ENCODE measurements around the gene SMIM35. TPM values are rescaled to one million over a fixed set of nuclear protein-coding genes. Genes with fewer than 3 reads are reported as not detected.

SMIM35 gene
- total RNA-seq, 3 donors from 2014 or later (not counting 1 experiment from before 2014, with no cell fraction given), result 0.30 to 0.68 (median 0.33) TPM

GRCh38 chr11:118028626-118029025 lies 58.1 kb downstream of the SMIM35 start:
- Mint-ChIP-seq H3K4me1 (peaks cover 16 to 21% of the 10 kb centered on the region in 2 donors), H3K27ac (no peak overlapping the region), H3K9me3 (no peaks in the 10 kb centered on the region), H3K36me3 (no peaks in the 10 kb centered on the region), H3K4me3 (no peak overlapping the region), H3K27me3 (ENCODE audit: low read depth in 2 of 2) (no peaks in the 10 kb centered on the region)
- Histone ChIP-seq H3K4me3 (ENCODE audit: low read length) (no peak overlapping the region), H3K27me3 (ENCODE audit: control insufficient read depth, insufficient read depth, low read length) (no peaks in the 10 kb centered on the region), H3K9me3 (ENCODE audit: control insufficient read depth, insufficient read depth, low read length) (no peaks in the 10 kb centered on the region), H3K27ac (ENCODE audit: low read length) (no peak overlapping the region), H3K4me1 (ENCODE audit: control insufficient read depth, insufficient read depth, low read length) (no peaks in the 10 kb centered on the region), H3K36me3 (ENCODE audit: control insufficient read depth, insufficient read depth, low read length) (no peaks in the 10 kb centered on the region)
- DNase-seq, result no peak
- TF ChIP-seq CTCF (IDR thresholded peaks at IDR 0.05), result no peak
- 67% methylated on average over 3 of the region's 3 CpGs for WGBS (ENCODE audit: insufficient coverage)
- no peak for ATAC-seq
- intact Hi-C loops (cut with micrococcal nuclease), result no loop called here

DNA sequence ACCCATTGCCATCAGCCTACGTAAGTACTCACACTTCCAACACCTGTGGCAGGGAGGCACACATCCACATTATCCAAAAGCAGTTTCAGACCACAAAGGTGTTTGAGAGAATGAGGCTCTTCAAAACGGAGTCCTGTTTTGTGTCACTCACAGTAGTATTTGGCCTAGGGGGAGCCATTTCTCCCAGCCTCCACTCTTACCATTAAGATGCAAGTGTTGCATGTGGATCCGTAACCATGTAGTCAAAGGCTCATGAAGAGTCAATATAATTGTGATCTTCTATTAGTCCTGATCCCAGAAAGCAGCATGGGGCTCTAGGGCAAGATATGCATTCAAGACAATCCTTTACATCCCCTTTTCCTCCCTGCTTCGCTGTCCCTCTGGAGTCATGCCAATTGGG lies 59.1 kb downstream of the SMIM35 start:
- Mint-ChIP-seq H3K27me3 (ENCODE audit: low read depth in 2 of 2) (no peaks in the 10 kb centered on the region), H3K36me3 (no peaks in the 10 kb centered on the region), H3K9me3 (no peaks in the 10 kb centered on the region), H3K4me1 (peaks cover 16 to 21% of the 10 kb centered on the region in 2 donors), H3K27ac (no peak overlapping the region), H3K4me3 (no peak overlapping the region)
- DNase-seq (no peak), ATAC-seq (no peak)
- no peak for TF ChIP-seq CTCF (IDR thresholded peaks at IDR 0.05)
- Histone ChIP-seq H3K27me3 (ENCODE audit: control insufficient read depth, insufficient read depth, low read length) (no peaks in the 10 kb centered on the region), H3K27ac (ENCODE audit: low read length) (no peak overlapping the region), H3K4me1 (ENCODE audit: control insufficient read depth, insufficient read depth, low read length) (no peaks in the 10 kb centered on the region), H3K36me3 (ENCODE audit: control insufficient read depth, insufficient read depth, low read length) (no peaks in the 10 kb centered on the region), H3K9me3 (ENCODE audit: control insufficient read depth, insufficient read depth, low read length) (no peaks in the 10 kb centered on the region), H3K4me3 (ENCODE audit: low read length) (no peak overlapping the region)
- 99% methylated on average over 4 of the region's 4 CpGs for WGBS (ENCODE audit: insufficient coverage)
- intact Hi-C loops (cut with micrococcal nuclease), result no loop called here

DNA sequence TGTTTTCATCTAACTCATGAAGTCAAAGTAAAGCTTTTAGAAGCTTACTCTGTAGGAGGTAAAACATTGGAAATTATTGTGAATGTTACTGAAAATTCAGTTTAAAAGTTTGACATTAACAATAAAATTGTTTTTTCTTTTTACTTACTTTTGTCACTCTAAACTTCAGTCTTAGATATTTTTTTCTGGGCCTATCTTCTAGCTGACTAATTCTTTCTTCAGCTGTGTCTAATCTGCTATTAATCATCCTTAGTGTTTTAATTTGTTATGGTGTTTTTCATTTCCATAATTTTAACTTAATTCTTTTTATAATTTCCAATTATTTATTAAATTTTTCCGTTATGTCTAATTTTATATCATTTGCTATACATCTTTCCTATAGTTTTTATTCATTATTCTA lies 65.6 kb downstream of the SMIM35 start:
- no peak for TF ChIP-seq CTCF (IDR thresholded peaks at IDR 0.05)
- Histone ChIP-seq H3K27ac (ENCODE audit: low read length) (no peak overlapping the region), H3K4me3 (ENCODE audit: low read length) (no peak overlapping the region), H3K9me3 (ENCODE audit: control insufficient read depth, insufficient read depth, low read length) (peaks cover 13% of the 10 kb centered on the region), H3K4me1 (ENCODE audit: control insufficient read depth, insufficient read depth, low read length) (peaks cover 11% of the 10 kb centered on the region), H3K36me3 (ENCODE audit: control insufficient read depth, insufficient read depth, low read length) (no peaks in the 10 kb centered on the region), H3K27me3 (ENCODE audit: control insufficient read depth, insufficient read depth, low read length) (no peaks in the 10 kb centered on the region)
- Mint-ChIP-seq H3K4me3 (no peak overlapping the region), H3K9me3 (peaks cover 9 to 13% of the 10 kb centered on the region in 2 donors), H3K27me3 (ENCODE audit: low read depth in 2 of 2) (no peaks in the 10 kb centered on the region), H3K4me1 (peaks cover 26 to 29% of the 10 kb centered on the region in 2 donors), H3K27ac (no peak overlapping the region), H3K36me3 (peaks cover 13% of the 10 kb centered on the region)
- DNase-seq, result no peak
- ATAC-seq, result no peak
- WGBS (ENCODE audit: insufficient coverage), result no CpG with 5 or more reads among the region's 1 CpG
- intact Hi-C loops (cut with micrococcal nuclease), result no loop called here

GRCh38 chr11:118018401-118018800 lies 68.4 kb downstream of the SMIM35 start:
- intact Hi-C loops (cut with micrococcal nuclease), result no loop called here
- no peaks in the 10 kb centered on the region for H3K27me3 Mint-ChIP-seq (ENCODE audit: low read depth in 2 of 2)
- peaks cover 38% of the 10 kb centered on the region for H3K4me1 ChIP-seq (ENCODE audit: control insufficient read depth, insufficient read depth, low read length)
- H3K9me3 ChIP-seq (ENCODE audit: control insufficient read depth, insufficient read depth, low read length), result peaks cover 13% of the 10 kb centered on the region
- peaks cover 13% of the 10 kb centered on the region for H3K36me3 Mint-ChIP-seq
- no peak for TF ChIP-seq CTCF (IDR thresholded peaks at IDR 0.05)
- no peak overlapping the region for H3K4me3 ChIP-seq (ENCODE audit: low read length)
- no peak overlapping the region for H3K27ac Mint-ChIP-seq
- 95% methylated on average over 2 of the region's 2 CpGs for WGBS (ENCODE audit: insufficient coverage)
- peaks cover 43 to 46% of the 10 kb centered on the region in 2 donors for H3K4me1 Mint-ChIP-seq
- H3K9me3 Mint-ChIP-seq, result peaks cover 11 to 13% of the 10 kb centered on the region in 2 donors
- no peak overlapping the region for H3K4me3 Mint-ChIP-seq
- no peak for DNase-seq
- no peaks in the 10 kb centered on the region for H3K36me3 ChIP-seq (ENCODE audit: control insufficient read depth, insufficient read depth, low read length)
- no peaks in the 10 kb centered on the region for H3K27me3 ChIP-seq (ENCODE audit: control insufficient read depth, insufficient read depth, low read length)
- H3K27ac ChIP-seq (ENCODE audit: low read length), result no peak overlapping the region
- ATAC-seq, result no peak

Measured in natural killer cell (primary cell).